Activated CD8-positive, alpha-beta memory T cell treated with anti-CD3 and anti-CD28 coated beads, Interleukin-2, amount 10 ng/mL, durations not matched to agents 7 days and 5 days (primary cell): ENCODE data around the gene PLEKHN1. TPM values are rescaled to one million over a fixed set of nuclear protein-coding genes. Genes with fewer than 3 reads are reported as not detected.

Experiments used
- ATAC-seq: fragments of 150-1000 bp; cut with Tn5 transposase; one replicate; pipeline ENCODE4 v1.10.0; 2021; ENCODE audit warnings: moderate library complexity
- CTCF ChIA-PET: fragments of 350-600 bp; sonication (Branson Sonifier 250); formaldehyde crosslinking; loops from one replicate; lab custom pipeline; 2021; ENCODE audit warnings: antibody characterized with exemption; lab: Charles Lee
- DNase-seq: peaks from one replicate; pipeline ENCODE4 v3.0.0-alpha.2; 2020
- H3K27ac Mint-ChIP-seq: one replicate; pipeline ENCODE4 v1.8.0; 2021; ENCODE audit warnings: mild to moderate bottlenecking, mixed read lengths
- H3K27me3 Mint-ChIP-seq: one replicate; pipeline ENCODE4 v1.8.0; 2021; ENCODE audit warnings: mixed read lengths
- H3K36me3 Mint-ChIP-seq: one replicate; pipeline ENCODE4 v1.8.0; 2021; ENCODE audit warnings: mild to moderate bottlenecking, mixed read lengths
- H3K4me1 Mint-ChIP-seq: one replicate; pipeline ENCODE4 v1.8.0; 2021; ENCODE audit warnings: mixed read lengths
- H3K4me3 Mint-ChIP-seq: one replicate; pipeline ENCODE4 v1.8.0; 2021; ENCODE audit warnings: mild to moderate bottlenecking, moderate library complexity, mixed read lengths
- H3K9me3 Mint-ChIP-seq: one replicate; pipeline ENCODE4 v1.8.0; 2022; ENCODE audit warnings: low read depth, mixed read lengths
- total RNA-seq, 2 experiments: library from RNA; stranded (reverse); gene quantifications; one replicate each; pipeline ENCODE4 v1.2.3, GENCODE V29; 2021

The PLEKHN1 gene
- total RNA-seq, 2 experiments from 2014 or later: 3.3 to 3.9 TPM

DNA sequence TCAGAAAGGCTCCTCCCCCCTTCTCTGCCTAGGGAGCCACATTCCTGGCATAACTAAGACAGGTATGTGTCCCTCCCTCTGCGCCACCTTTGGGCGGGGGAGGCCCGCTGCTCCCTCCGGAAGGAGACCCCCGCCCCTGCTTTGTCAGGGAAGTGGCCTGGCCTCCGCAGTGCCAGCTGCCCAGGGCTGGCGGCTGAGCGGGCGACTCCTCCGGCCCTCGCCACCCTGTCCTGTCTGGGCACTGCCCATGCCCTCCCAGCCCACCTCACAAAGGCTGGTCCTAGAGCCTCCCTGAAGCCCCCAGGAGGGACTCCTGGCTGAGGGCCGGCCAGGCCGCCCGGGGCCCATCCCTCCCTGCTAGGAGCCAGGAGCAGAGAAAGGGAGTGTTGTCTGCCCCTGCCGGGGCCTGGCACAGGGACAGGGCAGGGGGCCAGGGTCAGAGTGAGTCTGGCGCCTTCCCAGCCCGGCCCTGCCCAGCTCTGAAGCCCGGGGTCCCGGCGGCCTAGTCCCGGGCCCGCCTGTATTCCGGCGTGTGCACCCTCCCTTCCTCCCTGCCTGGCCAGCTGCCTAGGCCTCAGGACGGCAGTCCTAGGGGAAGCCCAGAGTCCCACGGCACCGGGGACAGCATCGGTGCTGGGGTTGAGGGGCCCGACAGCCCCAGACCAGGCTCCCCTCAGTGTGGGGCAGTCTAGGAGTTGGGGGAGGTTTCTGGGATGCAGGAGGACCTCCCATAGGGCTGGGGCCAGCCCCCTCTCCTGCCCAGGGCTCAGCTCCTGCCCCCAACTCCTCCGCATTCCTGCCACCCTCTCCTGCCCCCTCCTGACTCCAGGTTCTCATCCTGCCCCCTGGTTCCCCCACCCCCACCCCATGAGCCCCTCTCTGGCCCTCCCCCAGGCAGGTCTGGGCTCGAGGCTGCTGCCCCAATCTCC lies 58.8 kb downstream of the PLEKHN1 start:
- Mint-ChIP-seq H3K36me3 (no peaks in the 10 kb centered on the region), H3K4me1 (peaks cover 11% of the 10 kb centered on the region), H3K4me3 (no peak overlapping the region), H3K9me3 (no peaks in the 10 kb centered on the region), H3K27me3 (peaks cover 14% of the 10 kb centered on the region), H3K27ac (no peak overlapping the region)
- no peak for DNase-seq
- ATAC-seq: no peak
- CTCF ChIA-PET: interaction anchor here (0.6 to 2.0 kb wide), 2 partner anchors 34 to 39 kb away, joined by 3 to 7 read pairs; no protein-coding TSS in a partner anchor

Other genes starting within 250 kb of the PLEKHN1 start
- under 1 TPM in 1 of 2 experiments, not detected in 1; 0.61 TPM for gene SAMD11, start 42.6 kb upstream of the PLEKHN1 start, total RNA-seq
- gene NOC2L, start 7.2 kb upstream of the PLEKHN1 start, total RNA-seq: 100 to 1,000 TPM in 1 of 2 experiments, 10 to 100 TPM in 1; 68.9 to 103 TPM
- 10 to 100 TPM; 30.7 to 32.4 TPM for gene KLHL17, start 5.9 kb upstream of the PLEKHN1 start, total RNA-seq
- gene PERM1, start 15.6 kb downstream of the PLEKHN1 start, total RNA-seq: not detected
- 1 to 10 TPM in 1 of 2 experiments, under 1 TPM in 1; 0.61 to 1.6 TPM for gene HES4, start 33.6 kb downstream of the PLEKHN1 start, total RNA-seq
- 100 to 1,000 TPM; 432 to 986 TPM for gene ISG15, start 47.0 kb downstream of the PLEKHN1 start, total RNA-seq
- 10 to 100 TPM; 29.3 to 32.8 TPM for gene AGRN, start 53.6 kb downstream of the PLEKHN1 start, total RNA-seq
- gene RNF223, start 107.8 kb downstream of the PLEKHN1 start, total RNA-seq: not detected
- 10 to 100 TPM; 22.9 to 23.6 TPM for gene C1orf159, start 149.6 kb downstream of the PLEKHN1 start, total RNA-seq
- gene TTLL10, start 207.4 kb downstream of the PLEKHN1 start, total RNA-seq: not detected
- 100 to 1,000 TPM in 1 of 2 experiments, 10 to 100 TPM in 1; 28.1 to 156 TPM for gene TNFRSF18, start 240.1 kb downstream of the PLEKHN1 start, total RNA-seq
- gene TNFRSF4, start 247.7 kb downstream of the PLEKHN1 start, total RNA-seq: 10 to 100 TPM in 1 of 2 experiments, 1 to 10 TPM in 1; 8.1 to 72.4 TPM